Hypothalamus (tissue), 51 donors: ENCODE data around the gene WDR72.

ENCODE experiments used
- DNase-seq, 51 donors: peaks; one replicate each; lab custom pipeline; 2025; lab: John Stamatoyannopoulos, UW

Gene WDR72

DNA sequence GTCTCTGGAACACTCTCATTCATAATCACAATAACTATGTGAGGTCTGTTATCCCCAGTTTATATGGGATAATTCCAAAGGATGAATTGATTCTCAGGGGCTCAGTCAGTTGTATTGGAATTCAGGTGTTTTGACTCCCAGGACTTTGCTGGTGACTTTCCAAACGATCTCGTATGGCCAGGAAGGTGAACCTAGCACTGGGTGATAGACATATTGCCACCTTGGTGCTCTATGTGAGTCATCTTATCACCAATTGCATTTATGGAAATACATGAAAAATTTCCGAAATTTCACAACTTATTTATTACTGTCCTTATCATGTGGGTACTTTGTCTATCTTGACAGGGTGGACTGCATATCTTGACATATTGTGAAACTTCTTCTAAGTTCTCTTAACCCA, 287.3 kb downstream of the WDR72 start:
- no peak for DNase-seq

DNA sequence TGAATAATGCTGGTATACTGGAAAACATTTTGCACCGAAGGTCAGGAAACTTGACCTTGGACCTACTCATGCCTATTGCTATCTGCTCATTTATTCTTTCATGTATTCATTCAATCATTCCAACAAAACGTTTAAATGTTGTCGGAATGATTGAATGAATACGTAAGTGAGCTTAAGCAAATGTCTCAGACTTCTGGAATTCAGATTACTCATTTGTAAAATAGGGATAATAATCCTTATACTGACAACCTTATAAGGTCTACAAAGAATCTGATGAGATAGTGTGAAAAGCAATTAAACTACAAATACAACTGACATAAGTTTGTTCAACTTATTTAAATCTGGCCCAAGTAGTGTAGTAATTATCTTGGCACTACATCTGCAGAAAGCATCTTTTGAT, 288.7 kb downstream of the WDR72 start:
- DNase-seq, result no peak

DNA sequence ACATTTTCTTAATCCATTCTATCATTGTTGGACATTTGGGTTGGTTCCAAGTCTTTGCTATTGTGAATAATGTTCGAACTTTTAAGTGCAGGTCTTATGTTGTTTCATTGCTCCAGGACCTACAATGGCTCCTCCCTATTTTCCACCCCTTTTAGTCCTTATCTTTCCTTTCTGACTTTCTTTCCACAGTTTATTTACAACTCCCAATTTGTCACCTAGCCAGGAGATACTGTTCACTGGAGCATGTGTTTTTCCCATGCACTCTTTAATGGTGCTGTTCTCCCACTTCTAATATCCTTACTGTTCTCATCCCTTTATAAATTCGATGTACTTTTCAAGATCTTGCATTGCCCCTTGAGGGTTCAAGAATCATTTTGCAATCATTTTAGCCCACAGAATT, 290.0 kb downstream of the WDR72 start:
- no peak for DNase-seq
